HepG2 (cell line): ENCODE measurements around the gene DLX5. TPM values are rescaled to one million over a fixed set of nuclear protein-coding genes. Genes with fewer than 3 reads are reported as not detected.

Source experiments
- ELK4 ChIP-seq: sonication (generic); formaldehyde crosslinking; IDR thresholded peaks from 2 replicates; pipeline ENCODE4 v1.9.0; 2021; ENCODE audit warnings: missing genetic modification reagents, borderline replicate concordance
- GATA4 ChIP-seq: sonication (generic); IDR thresholded peaks from 2 replicates; pipeline ENCODE4 v1.6.1; 2016; ENCODE audit warnings: antibody characterized with exemption, low read depth, borderline replicate concordance
- GTF2F1 ChIP-seq: fragments of 150-350 bp; IDR thresholded peaks from 2 replicates; pipeline ENCODE4 v1.6.1; 2014; ENCODE audit warnings: low read length
- XRCC5 ChIP-seq: fragments of 200-400 bp; formaldehyde crosslinking; optimal IDR thresholded peaks from 2 replicates; pipeline ENCODE3; 2017; ENCODE audit warnings: mild to moderate bottlenecking, low read length
- ZFP1 ChIP-seq: IDR thresholded peaks from 2 replicates; pipeline ENCODE4 v1.6.1; 2016
- ZNF318 ChIP-seq: sonication (generic); formaldehyde crosslinking; IDR thresholded peaks from 2 replicates; pipeline ENCODE4 v1.4.0; 2020; ENCODE audit warnings: mild to moderate bottlenecking, missing genetic modification reagents
- ZNF337 ChIP-seq: sonication (generic); formaldehyde crosslinking; IDR thresholded peaks from 2 replicates; pipeline ENCODE4 v1.5.1; 2020; ENCODE audit warnings: missing genetic modification reagents, low read depth, mild to moderate bottlenecking, borderline replicate concordance
- ZNF563 ChIP-seq: sonication (generic); formaldehyde crosslinking; IDR thresholded peaks from 2 replicates; pipeline ENCODE4 v1.8.0; 2022; ENCODE audit warnings: mild to moderate bottlenecking, moderate library complexity, missing genetic modification reagents
- polyA plus RNA-seq, 8 experiments: library from polyadenylated mRNA; depleted of rRNA in 3 of 8; stranded (reverse) in 7 of 8; unstranded in 1 of 8; fragments of >200 nt; fragmentation: Illumina TruSeq in 4 of 8; extraction: Trizol in 4 of 8; gene quantifications; 2 replicates each; pipeline versions ENCODE4 v1.2.1 to v1.2.3, GENCODE V29; 2011 to 2016; ENCODE audit warnings: low read depth in 4 of 8, missing spikeins in 1 of 8, mixed read lengths in 1 of 8; ENCODE audit not compliant: insufficient read depth in 1 of 8
- total RNA-seq, 5 experiments: library from RNA; depleted of rRNA; stranded (reverse); fragments of >200 nt; fragmentation: Illumina TruSeq; extraction: Trizol; gene quantifications; 2 replicates each; pipeline ENCODE4 v1.2.3, GENCODE V29; 2016; ENCODE audit warnings: low read depth in 1 of 5
- TF ChIP-seq, protein P1 (sequence below): sonication (generic); formaldehyde crosslinking; IDR thresholded peaks from 2 replicates; pipeline ENCODE4 v1.4.0; 2020; ENCODE audit warnings: missing genetic modification reagents

Gene DLX5
- total and polyA plus RNA-seq, 2 of the 13 experiments (the other 11 are each of a cell fraction or from before 2014, with no cell fraction given), result not detected

GRCh38 chr7:97005183-97006054, 19.2 kb downstream of the DLX5 start, which contains the start of gene DLX6 (continued):
- TF ChIP-seq ELK4 (CRISPR knock-in tag) (no peak), XRCC5 (peak; percentile 29), ZFP1 (CRISPR knock-in tag) (no peak), GTF2F1 (no peak), GATA4 (peak; percentile 55; the same call in 1 of the 2 replicates), ZNF563 (no peak), ZNF318 (CRISPR knock-in tag) (no peak), ZNF337 (CRISPR knock-in tag) (no peak)
- TF ChIP-seq, protein P1, sequence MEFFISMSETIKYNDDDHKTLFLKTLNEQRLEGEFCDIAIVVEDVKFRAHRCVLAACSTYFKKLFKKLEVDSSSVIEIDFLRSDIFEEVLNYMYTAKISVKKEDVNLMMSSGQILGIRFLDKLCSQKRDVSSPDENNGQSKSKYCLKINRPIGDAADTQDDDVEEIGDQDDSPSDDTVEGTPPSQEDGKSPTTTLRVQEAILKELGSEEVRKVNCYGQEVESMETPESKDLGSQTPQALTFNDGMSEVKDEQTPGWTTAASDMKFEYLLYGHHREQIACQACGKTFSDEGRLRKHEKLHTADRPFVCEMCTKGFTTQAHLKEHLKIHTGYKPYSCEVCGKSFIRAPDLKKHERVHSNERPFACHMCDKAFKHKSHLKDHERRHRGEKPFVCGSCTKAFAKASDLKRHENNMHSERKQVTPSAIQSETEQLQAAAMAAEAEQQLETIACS (CRISPR knock-in tag), result no peak
